Measurements from ENCODE around the gene PNMT. TPM values are rescaled to one million over a fixed set of nuclear protein-coding genes. Genes with fewer than 3 reads are reported as not detected.

Gene PNMT
- total and polyA plus RNA-seq, 2 of the 13 experiments (the other 11 are each of a cell fraction or from before 2014, with no cell fraction given), result 0.25 TPM; not detected in 1

DNA sequence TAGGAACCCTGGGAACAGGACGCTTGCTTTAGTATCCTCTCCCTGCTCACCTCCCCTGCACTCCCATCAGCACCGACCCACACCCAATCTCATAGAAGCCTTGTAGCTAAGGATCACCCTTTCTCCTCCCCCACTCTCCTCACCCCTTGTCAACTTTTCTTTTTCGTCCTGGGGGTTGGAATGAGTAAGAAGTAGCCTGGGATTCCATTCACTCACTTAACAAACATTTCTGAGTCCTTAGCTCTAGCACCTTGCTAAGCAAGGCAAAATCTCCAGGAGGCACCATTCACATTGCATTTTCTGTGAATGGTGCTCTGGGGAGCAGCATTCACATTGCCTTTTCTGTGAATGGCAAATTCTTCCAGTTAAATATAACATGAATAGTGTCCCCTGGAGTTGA is 20.7 kb downstream of the PNMT start:
- CTCF ChIA-PET (ENCODE audit: low intra/inter-chr PET ratio, low total read pairs), result interaction anchor here (0.6 kb wide), 1 partner anchor 32 kb away, joined by 4 read pairs; no protein-coding TSS in a partner anchor
- in situ Hi-C loops (cut with HindIII; ENCODE audit: extremely low pct_ligation_motif_present, low pct_unique_long_range_greater_than_20kb), result no loop called here
- TF ChIP-seq, protein P1, sequence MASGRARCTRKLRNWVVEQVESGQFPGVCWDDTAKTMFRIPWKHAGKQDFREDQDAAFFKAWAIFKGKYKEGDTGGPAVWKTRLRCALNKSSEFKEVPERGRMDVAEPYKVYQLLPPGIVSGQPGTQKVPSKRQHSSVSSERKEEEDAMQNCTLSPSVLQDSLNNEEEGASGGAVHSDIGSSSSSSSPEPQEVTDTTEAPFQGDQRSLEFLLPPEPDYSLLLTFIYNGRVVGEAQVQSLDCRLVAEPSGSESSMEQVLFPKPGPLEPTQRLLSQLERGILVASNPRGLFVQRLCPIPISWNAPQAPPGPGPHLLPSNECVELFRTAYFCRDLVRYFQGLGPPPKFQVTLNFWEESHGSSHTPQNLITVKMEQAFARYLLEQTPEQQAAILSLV (CRISPR knock-in tag; IDR thresholded peaks at IDR 0.05; ENCODE audit: borderline replicate concordance), result 0 out of 2 replicates have a peak, but pooled peaks have one; percentile 12
- TF ChIP-seq ZNF264 (CRISPR knock-in tag; IDR thresholded peaks at IDR 0.05) (0 out of 2 replicates have a peak, but pooled peaks have one; percentile 44), FOXK2 (IDR thresholded peaks at IDR 0.05) (no peak), SPEN (CRISPR knock-in tag; IDR thresholded peaks at IDR 0.05; ENCODE audit: low read depth) (0 out of 2 replicates have a peak, but pooled peaks have one; percentile 26), STAG1 (CRISPR knock-in tag; IDR thresholded peaks at IDR 0.05) (peak; percentile 60), SALL2 (CRISPR knock-in tag; IDR thresholded peaks at IDR 0.05) (0 out of 2 replicates have a peak, but pooled peaks have one; percentile 38), GTF2F1 (IDR thresholded peaks at IDR 0.05; ENCODE audit: low read length) (no peak), ZNF331 (CRISPR knock-in tag; IDR thresholded peaks at IDR 0.05) (no peak), ZNF468 (CRISPR knock-in tag; IDR thresholded peaks at IDR 0.05) (0 out of 2 replicates have a peak, but pooled peaks have one; percentile 40), MED1 (CRISPR knock-in tag; IDR thresholded peaks at IDR 0.05) (0 out of 2 replicates have a peak, but pooled peaks have one; percentile 9), ZNF34 (CRISPR knock-in tag; IDR thresholded peaks at IDR 0.05; ENCODE audit: borderline replicate concordance) (no peak), SAP130 (CRISPR knock-in tag; IDR thresholded peaks at IDR 0.05; ENCODE audit: low read depth) (peak; percentile 28; the same call in 1 of the 2 replicates)
- TF ChIP-seq, protein P2, sequence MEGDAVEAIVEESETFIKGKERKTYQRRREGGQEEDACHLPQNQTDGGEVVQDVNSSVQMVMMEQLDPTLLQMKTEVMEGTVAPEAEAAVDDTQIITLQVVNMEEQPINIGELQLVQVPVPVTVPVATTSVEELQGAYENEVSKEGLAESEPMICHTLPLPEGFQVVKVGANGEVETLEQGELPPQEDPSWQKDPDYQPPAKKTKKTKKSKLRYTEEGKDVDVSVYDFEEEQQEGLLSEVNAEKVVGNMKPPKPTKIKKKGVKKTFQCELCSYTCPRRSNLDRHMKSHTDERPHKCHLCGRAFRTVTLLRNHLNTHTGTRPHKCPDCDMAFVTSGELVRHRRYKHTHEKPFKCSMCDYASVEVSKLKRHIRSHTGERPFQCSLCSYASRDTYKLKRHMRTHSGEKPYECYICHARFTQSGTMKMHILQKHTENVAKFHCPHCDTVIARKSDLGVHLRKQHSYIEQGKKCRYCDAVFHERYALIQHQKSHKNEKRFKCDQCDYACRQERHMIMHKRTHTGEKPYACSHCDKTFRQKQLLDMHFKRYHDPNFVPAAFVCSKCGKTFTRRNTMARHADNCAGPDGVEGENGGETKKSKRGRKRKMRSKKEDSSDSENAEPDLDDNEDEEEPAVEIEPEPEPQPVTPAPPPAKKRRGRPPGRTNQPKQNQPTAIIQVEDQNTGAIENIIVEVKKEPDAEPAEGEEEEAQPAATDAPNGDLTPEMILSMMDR (CRISPR knock-in tag; IDR thresholded peaks at IDR 0.05), result peak; percentile 57
- TF ChIP-seq, protein P3, sequence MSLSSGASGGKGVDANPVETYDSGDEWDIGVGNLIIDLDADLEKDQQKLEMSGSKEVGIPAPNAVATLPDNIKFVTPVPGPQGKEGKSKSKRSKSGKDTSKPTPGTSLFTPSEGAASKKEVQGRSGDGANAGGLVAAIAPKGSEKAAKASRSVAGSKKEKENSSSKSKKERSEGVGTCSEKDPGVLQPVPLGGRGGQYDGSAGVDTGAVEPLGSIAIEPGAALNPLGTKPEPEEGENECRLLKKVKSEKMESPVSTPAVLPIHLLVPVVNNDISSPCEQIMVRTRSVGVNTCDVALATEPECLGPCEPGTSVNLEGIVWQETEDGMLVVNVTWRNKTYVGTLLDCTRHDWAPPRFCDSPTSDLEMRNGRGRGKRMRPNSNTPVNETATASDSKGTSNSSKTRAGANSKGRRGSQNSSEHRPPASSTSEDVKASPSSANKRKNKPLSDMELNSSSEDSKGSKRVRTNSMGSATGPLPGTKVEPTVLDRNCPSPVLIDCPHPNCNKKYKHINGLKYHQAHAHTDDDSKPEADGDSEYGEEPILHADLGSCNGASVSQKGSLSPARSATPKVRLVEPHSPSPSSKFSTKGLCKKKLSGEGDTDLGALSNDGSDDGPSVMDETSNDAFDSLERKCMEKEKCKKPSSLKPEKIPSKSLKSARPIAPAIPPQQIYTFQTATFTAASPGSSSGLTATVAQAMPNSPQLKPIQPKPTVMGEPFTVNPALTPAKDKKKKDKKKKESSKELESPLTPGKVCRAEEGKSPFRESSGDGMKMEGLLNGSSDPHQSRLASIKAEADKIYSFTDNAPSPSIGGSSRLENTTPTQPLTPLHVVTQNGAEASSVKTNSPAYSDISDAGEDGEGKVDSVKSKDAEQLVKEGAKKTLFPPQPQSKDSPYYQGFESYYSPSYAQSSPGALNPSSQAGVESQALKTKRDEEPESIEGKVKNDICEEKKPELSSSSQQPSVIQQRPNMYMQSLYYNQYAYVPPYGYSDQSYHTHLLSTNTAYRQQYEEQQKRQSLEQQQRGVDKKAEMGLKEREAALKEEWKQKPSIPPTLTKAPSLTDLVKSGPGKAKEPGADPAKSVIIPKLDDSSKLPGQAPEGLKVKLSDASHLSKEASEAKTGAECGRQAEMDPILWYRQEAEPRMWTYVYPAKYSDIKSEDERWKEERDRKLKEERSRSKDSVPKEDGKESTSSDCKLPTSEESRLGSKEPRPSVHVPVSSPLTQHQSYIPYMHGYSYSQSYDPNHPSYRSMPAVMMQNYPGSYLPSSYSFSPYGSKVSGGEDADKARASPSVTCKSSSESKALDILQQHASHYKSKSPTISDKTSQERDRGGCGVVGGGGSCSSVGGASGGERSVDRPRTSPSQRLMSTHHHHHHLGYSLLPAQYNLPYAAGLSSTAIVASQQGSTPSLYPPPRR (CRISPR knock-in tag; IDR thresholded peaks at IDR 0.05; ENCODE audit: borderline replicate concordance), result peak; percentile 5; the same call in 1 of the 2 replicates
- FAIRE-seq (no peak), ATAC-seq (no peak), DNase-seq (ENCODE audit: low spot score) (no peak)
- H3K27me3 ChIP-seq (ENCODE audit: control insufficient read depth in 1 of 2, insufficient read depth in 2 of 2, low read length in 2 of 2), result no peaks in the 10 kb centered on the region; a peak in 1 of 5 replicates
- H3K79me2 ChIP-seq (ENCODE audit: insufficient read depth, low read length), result no peaks in the 10 kb centered on the region
- POLR2A ChIA-PET, result interaction anchor here (2.2 to 4.9 kb wide), 9 partner anchors 7 to 50 kb away, joined by 7 to 118 read pairs (median 28); partner anchors contain the start of genes ERBB2, MIEN1 and PNMT
- BruUV-seq (replicated peaks), result no TSS peak
- intact Hi-C loops (cut with micrococcal nuclease; ENCODE audit: unreplicated experiment), result no loop called here
- peaks cover 41% of the 10 kb centered on the region for H3K4me1 ChIP-seq (ENCODE audit: insufficient read depth, low read length)
- WGBS (ENCODE audit: low lambda C conversion rate), result 10% methylated on average over 3 of the region's 3 CpGs
- peak overlapping the region; percentile 94 for H3K4me2 ChIP-seq (ENCODE audit: low read depth, low read length)
- peak overlapping the region; percentile 72 to 76 (median 74) for H3K4me3 ChIP-seq (replicated peaks in 1 of 3; ENCODE audit: insufficient read depth in 1 of 3, low read depth in 2 of 3, low read length in 3 of 3)
- peak overlapping the region; percentile 88 for H3K27ac ChIP-seq (ENCODE audit: extremely low read length, insufficient read depth, low read length)
- H4K20me1 ChIP-seq (ENCODE audit: insufficient read depth, low read length), result no peaks in the 10 kb centered on the region
- no peak overlapping the region for H2AFZ ChIP-seq (ENCODE audit: low read length)
- no peaks in the 10 kb centered on the region for H3K9me3 ChIP-seq (ENCODE audit: low read length)
- H3K9ac ChIP-seq (ENCODE audit: insufficient read depth, low read depth, low read length), result peak overlapping the region; percentile 83
- H3K36me3 ChIP-seq (replicated peaks in 1 of 2; ENCODE audit: control insufficient read depth in 1 of 2, insufficient read depth in 2 of 2, low read length in 2 of 2), result peaks cover 0 to 2% of the 10 kb centered on the region in 2 experiments; a peak in 2 of 5 replicates
